Esophagus muscularis mucosa (tissue), 4 donors: ENCODE data around the gene ABCC4. TPM values are rescaled to one million over a fixed set of nuclear protein-coding genes. Genes with fewer than 3 reads are reported as not detected.
"Not testable (repeated sequence)": the region's sequence is repeated elsewhere in the genome, so short reads cannot be mapped to it uniquely, and the experiment has no call there.

ENCODE experiments used
- DNase-seq: peaks from one replicate; pipeline ENCODE4 v3.0.0-alpha.2; 2017; ENCODE audit errors: extremely low spot score
- H3K27ac ChIP-seq, 4 donors: fragments of 200-600 bp; sonication (generic); replicated peaks in 1 of 4; 1 replicate in 3 of 4; 2 replicates in 1 of 4; pipeline ENCODE4 v1.5.1; 2016 to 2019; ENCODE audit warnings: mild to moderate bottlenecking in 1 of 4
- H3K27me3 ChIP-seq, 4 donors: fragments of 200-600 bp; sonication (generic); one replicate each; pipeline versions ENCODE4 v1.5.1 to v1.6.0; 2016 to 2019
- H3K36me3 ChIP-seq, 4 donors: fragments of 200-600 bp; sonication (generic); one replicate each; pipeline ENCODE4 v1.5.1; 2016 to 2019
- H3K4me1 ChIP-seq, 4 donors: fragments of 200-600 bp; sonication (generic); one replicate each; pipeline ENCODE4 v1.5.1; 2016 to 2019
- H3K4me3 ChIP-seq, 4 donors: fragments of 200-600 bp; sonication (generic); 1 replicate in 2 of 4; 2 replicates in 2 of 4; pipeline ENCODE4 v1.5.1; 2016 to 2019; ENCODE audit warnings: mild to moderate bottlenecking in 4 of 4, moderate library complexity in 1 of 4
- H3K9me3 ChIP-seq, 4 donors: fragments of 200-600 bp; sonication (generic); 1 replicate in 3 of 4; 2 replicates in 1 of 4; pipeline ENCODE4 v1.5.1; 2016 to 2019
- EP300 ChIP-seq: sonication (generic); formaldehyde crosslinking; IDR thresholded peaks from one replicate; pipeline ENCODE4 v1.6.1; 2017; ENCODE audit warnings: antibody characterized with exemption
- POLR2A ChIP-seq: fragments of 450-650 bp; IDR thresholded peaks from one replicate; pipeline ENCODE4 v1.6.1; 2017; ENCODE audit warnings: antibody characterized with exemption, moderate library complexity, mild to moderate bottlenecking, low read depth
- POLR2AphosphoS5 ChIP-seq, 2 donors: sonication (generic); formaldehyde crosslinking; IDR thresholded peaks; one replicate each; pipeline ENCODE4 v1.6.1; 2017; ENCODE audit warnings: antibody characterized with exemption in 2 of 2
- WGBS: methylation state at CpG from one replicate; pipeline ENCODE4 v1.1.5; 2018; 5-methylcytosine and 5-hydroxymethylcytosine counted together
- intact Hi-C: fragments of 100-400 bp; cut with DNase I; formaldehyde crosslinking; loops from one replicate; pipeline ENCODE4 v1.15.1; 2023
- total RNA-seq, 4 donors: library from RNA; depleted of rRNA; stranded (reverse); fragments of >200 nt; gene quantifications; one replicate each; pipeline versions ENCODE4 v1.1.0 to v1.2.1, GENCODE V29; 2016
- TF ChIP-seq, protein P1 (sequence below), 3 experiments: fragments of 200-600 bp in 2 of 3; fragments of 450-650 bp in 1 of 3; sonication (generic) in 2 of 3; IDR thresholded peaks; one replicate each; pipeline ENCODE4 v1.5.1; 2017 to 2019; ENCODE audit warnings: antibody characterized with exemption in 3 of 3, mild to moderate bottlenecking in 2 of 3, moderate library complexity in 1 of 3

The ABCC4 gene
- total RNA-seq, 4 donors from 2014 or later, result 5.0 to 6.3 (median 6.0) TPM

DNA sequence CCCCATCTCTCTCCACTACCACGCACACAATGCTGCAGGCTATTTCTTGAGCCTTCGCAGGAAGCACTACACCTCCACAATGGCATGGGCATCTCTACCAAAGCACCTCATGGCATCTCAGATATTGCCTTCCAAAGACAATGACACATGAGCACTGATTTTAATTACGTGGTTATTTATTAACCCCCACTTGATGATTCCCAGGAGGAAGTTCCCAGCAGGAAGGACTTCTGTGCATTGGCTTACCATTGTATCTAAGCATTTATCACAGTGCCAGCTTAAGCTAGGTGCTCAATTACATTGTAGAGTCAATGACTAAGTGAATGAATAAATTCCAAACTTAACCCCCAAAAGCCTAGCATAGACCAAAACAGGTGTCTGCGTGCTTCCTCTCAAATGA is 101.4 kb downstream of the ABCC4 start:
- no peaks in the 10 kb centered on the region for H3K36me3 ChIP-seq
- no peaks in the 10 kb centered on the region for H3K27me3 ChIP-seq
- intact Hi-C loops, result no loop called here
- H3K4me1 ChIP-seq, result no peaks in the 10 kb centered on the region
- no peak for DNase-seq
- H3K27ac ChIP-seq, result no peak overlapping the region
- TF ChIP-seq, protein P1, sequence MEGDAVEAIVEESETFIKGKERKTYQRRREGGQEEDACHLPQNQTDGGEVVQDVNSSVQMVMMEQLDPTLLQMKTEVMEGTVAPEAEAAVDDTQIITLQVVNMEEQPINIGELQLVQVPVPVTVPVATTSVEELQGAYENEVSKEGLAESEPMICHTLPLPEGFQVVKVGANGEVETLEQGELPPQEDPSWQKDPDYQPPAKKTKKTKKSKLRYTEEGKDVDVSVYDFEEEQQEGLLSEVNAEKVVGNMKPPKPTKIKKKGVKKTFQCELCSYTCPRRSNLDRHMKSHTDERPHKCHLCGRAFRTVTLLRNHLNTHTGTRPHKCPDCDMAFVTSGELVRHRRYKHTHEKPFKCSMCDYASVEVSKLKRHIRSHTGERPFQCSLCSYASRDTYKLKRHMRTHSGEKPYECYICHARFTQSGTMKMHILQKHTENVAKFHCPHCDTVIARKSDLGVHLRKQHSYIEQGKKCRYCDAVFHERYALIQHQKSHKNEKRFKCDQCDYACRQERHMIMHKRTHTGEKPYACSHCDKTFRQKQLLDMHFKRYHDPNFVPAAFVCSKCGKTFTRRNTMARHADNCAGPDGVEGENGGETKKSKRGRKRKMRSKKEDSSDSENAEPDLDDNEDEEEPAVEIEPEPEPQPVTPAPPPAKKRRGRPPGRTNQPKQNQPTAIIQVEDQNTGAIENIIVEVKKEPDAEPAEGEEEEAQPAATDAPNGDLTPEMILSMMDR (IDR thresholded peaks at IDR 0.05), result no peak
- TF ChIP-seq POLR2A, result no peak
- TF ChIP-seq POLR2AphosphoS5 (IDR thresholded peaks at IDR 0.05), result no peak
- TF ChIP-seq EP300, result no peak
- no peaks in the 10 kb centered on the region for H3K9me3 ChIP-seq
- no peak overlapping the region for H3K4me3 ChIP-seq
- 95% methylated on average over 4 of the region's 4 CpGs for WGBS

DNA sequence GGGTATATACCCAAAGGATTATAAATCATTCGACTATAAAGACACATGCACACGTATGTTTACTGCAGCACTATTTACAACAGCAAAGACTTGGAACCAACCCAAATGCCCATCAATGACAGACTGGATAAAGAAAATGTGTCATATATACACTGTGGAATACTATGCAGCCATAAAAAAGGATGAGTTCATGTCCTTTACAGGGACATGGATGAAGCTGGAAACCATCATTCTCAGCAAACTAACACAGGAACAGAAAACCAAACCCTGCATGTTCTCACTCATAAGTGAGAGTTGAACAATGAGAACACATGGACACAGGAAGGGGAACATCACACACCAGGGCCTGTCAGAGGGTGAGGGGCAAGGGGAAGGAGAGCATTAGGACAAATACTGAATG is 102.6 kb downstream of the ABCC4 start:
- H3K4me3 ChIP-seq, H3K4me1 ChIP-seq, H3K36me3 ChIP-seq, DNase-seq, H3K27ac ChIP-seq, H3K27me3 ChIP-seq, H3K9me3 ChIP-seq, intact Hi-C loops: not testable (repeated sequence)
- 44% methylated on average over 2 of the region's 2 CpGs for WGBS

DNA sequence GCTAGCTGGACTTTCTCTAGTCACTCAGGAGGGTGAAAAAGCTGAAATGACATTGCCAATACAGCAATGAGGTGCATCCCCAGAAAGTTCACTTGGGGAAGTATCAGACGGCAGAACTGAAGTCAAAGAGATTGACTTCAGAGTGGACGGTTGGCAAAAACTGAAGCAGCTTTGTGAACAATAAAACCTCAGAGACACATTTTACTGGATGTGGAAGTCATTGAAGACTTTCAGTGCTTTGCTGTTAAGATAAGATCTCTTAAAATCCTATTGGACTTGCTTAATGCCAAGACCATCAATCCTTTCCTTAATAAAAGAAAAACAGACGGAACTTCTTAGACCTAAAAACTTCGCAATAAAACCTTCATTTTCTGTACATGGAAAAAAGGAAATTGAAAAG is 103.7 kb downstream of the ABCC4 start:
- H3K36me3 ChIP-seq, result peaks cover 0 to 8% (median 0%) of the 10 kb centered on the region in 4 donors
- intact Hi-C loops, result no loop called here

DNA sequence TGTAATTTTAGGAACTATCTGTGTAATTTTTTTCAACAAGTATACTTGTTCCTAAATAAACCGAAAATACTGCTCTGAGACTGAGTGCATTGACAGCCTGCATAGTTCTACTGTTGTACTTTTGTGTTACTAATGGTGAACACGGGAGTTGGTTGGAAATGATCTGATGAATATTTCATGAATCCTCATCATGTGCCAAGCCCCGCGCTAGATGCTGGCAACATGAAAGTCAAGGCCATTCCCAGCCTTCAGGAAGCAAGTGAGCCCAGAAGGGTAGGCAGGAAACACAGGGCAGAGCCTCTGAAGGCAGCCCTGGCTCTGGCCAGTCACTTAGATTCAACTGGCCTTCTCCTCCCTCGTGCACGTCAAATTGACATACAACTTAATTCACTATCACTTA is 106.1 kb downstream of the ABCC4 start:
- WGBS, result 82% methylated on average over 6 of the region's 6 CpGs
- H3K36me3 ChIP-seq, result peaks cover 0 to 8% (median 0%) of the 10 kb centered on the region in 4 donors
- no peaks in the 10 kb centered on the region for H3K4me1 ChIP-seq
- no peak for DNase-seq
- H3K27me3 ChIP-seq, result no peaks in the 10 kb centered on the region
- no peaks in the 10 kb centered on the region for H3K9me3 ChIP-seq
- intact Hi-C loops, result no loop called here
- H3K27ac ChIP-seq, result no peak overlapping the region
- TF ChIP-seq, protein P1 (IDR thresholded peaks at IDR 0.05), result no peak
- TF ChIP-seq EP300, result no peak
- TF ChIP-seq POLR2AphosphoS5 (IDR thresholded peaks at IDR 0.05), result no peak
- TF ChIP-seq POLR2A, result no peak
- no peak overlapping the region for H3K4me3 ChIP-seq

More for the DNA sequence above, 103.7 kb downstream of the ABCC4 start:
- Histone ChIP-seq H3K4me3 (no peak overlapping the region), H3K27ac (no peak overlapping the region), H3K27me3 (no peaks in the 10 kb centered on the region), H3K4me1 (no peaks in the 10 kb centered on the region), H3K9me3 (no peaks in the 10 kb centered on the region)
- WGBS, result 70% methylated on average over 4 of the region's 4 CpGs
- no peak for DNase-seq
- TF ChIP-seq POLR2AphosphoS5 (IDR thresholded peaks at IDR 0.05) (no peak), EP300 (no peak), POLR2A (no peak)
- TF ChIP-seq, protein P1 (IDR thresholded peaks at IDR 0.05), result no peak

DNA sequence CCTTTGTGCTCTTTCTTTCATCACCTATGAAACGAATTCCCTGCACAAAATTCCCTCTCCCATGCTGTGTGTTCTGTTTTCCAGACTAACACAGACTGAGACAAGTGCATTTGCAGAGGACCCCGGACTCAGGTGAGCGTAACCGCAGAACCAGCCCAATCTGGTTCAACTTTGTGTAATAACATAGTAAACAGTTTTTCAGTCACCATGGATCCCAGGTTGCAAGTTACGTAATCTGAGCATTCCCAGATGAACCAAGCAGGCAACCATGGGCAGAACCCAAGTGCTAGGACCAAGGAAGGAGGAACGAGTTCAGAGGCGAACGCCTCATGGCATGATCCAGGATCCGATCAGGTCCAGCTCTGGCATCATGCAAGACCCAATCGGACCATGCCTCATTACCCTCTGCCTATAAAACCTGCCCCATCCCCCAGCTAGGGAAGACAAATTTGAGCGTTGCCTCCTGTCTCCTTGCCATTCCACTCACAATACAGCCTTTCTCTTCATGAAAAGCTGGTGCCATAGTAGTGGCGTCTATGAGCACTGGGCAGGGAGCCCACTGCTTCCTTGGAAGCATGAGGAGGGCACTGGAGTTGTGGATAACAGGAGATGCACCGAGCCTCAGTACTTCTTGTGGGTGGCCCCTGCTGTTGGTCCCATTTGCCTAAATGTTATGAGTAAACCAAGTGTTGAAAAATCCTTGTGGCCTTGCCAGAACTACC is 107.6 kb downstream of the ABCC4 start:
- H3K27ac ChIP-seq, result no peak overlapping the region
- WGBS, result 95% methylated on average over 13 of the region's 13 CpGs
- no peaks in the 10 kb centered on the region for H3K9me3 ChIP-seq
- no peak for DNase-seq
- H3K4me3 ChIP-seq, result no peak overlapping the region
- H3K4me1 ChIP-seq, result no peaks in the 10 kb centered on the region
- peaks cover 0 to 8% (median 0%) of the 10 kb centered on the region in 4 donors for H3K36me3 ChIP-seq
- TF ChIP-seq POLR2A (no peak), EP300 (no peak), POLR2AphosphoS5 (IDR thresholded peaks at IDR 0.05) (no peak)
- TF ChIP-seq, protein P1 (IDR thresholded peaks at IDR 0.05), result no peak
- H3K27me3 ChIP-seq, result no peaks in the 10 kb centered on the region
- intact Hi-C loops, result loop anchor here (5.0 kb wide), 1 partner anchor 104 kb away; no protein-coding TSS in a partner anchor
